SK-N-SH treated with all-trans-retinoic acid at 6 μM for 48 hours (cell line): ENCODE measurements around the gene ATRNL1.
"Not testable (repeated sequence)": the region's sequence is repeated elsewhere in the genome, so short reads cannot be mapped to it uniquely, and the experiment has no call there.

Source experiments
- ATAC-seq: fragments of 200-7000 bp; cut with Tn5 transposase; 3 replicates; pipeline ENCODE4 v1.9.1; 2020; ENCODE audit warnings: mild to moderate bottlenecking, moderate library complexity
- BACH2 ChIP-seq: fragments of 250-450 bp; sonication (Bioruptor Pico); IDR thresholded peaks from 2 replicates; pipeline ENCODE4 v1.9.0; 2021; ENCODE audit warnings: mild to moderate bottlenecking, borderline replicate concordance
- CSDC2 ChIP-seq: fragments of 250-450 bp; sonication (Bioruptor Pico); IDR thresholded peaks from 2 replicates; pipeline ENCODE4 v1.5.0; 2020; ENCODE audit warnings: mild to moderate bottlenecking, moderate library complexity
- ESRRG ChIP-seq: fragments of 250-450 bp; sonication (Bioruptor Pico); IDR thresholded peaks from 2 replicates; pipeline ENCODE4 v1.6.1; 2021; ENCODE audit warnings: mild to moderate bottlenecking
- ISL1 ChIP-seq: fragments of 250-450 bp; sonication (Bioruptor Pico); IDR thresholded peaks from 2 replicates; pipeline ENCODE4 v2.1.2; 2022; ENCODE audit warnings: mild to moderate bottlenecking, moderate library complexity
- OSR1 ChIP-seq: fragments of 250-450 bp; sonication (Bioruptor Pico); IDR thresholded peaks from 2 replicates; pipeline ENCODE4 v1.8.0; 2022; ENCODE audit warnings: moderate library complexity, mild to moderate bottlenecking, inconsistent platforms
- PPARA ChIP-seq: fragments of 250-450 bp; sonication (Bioruptor Pico); IDR thresholded peaks from 2 replicates; pipeline ENCODE4 v1.5.0; 2020; ENCODE audit warnings: mild to moderate bottlenecking, borderline replicate concordance
- TOX ChIP-seq: fragments of 250-450 bp; sonication (Bioruptor Pico); IDR thresholded peaks from 2 replicates; pipeline ENCODE4 v1.8.0; 2021; ENCODE audit warnings: mild to moderate bottlenecking, moderate library complexity, borderline replicate concordance
- ZFP3 ChIP-seq: fragments of 250-450 bp; sonication (Bioruptor Pico); IDR thresholded peaks from 2 replicates; pipeline ENCODE4 v1.5.0; 2020; ENCODE audit warnings: mild to moderate bottlenecking, moderate library complexity
- ZFP30 ChIP-seq: fragments of 450-650 bp; formaldehyde crosslinking; IDR thresholded peaks from 2 replicates; pipeline ENCODE4 v1.5.0; 2022; ENCODE audit warnings: mild to moderate bottlenecking, moderate library complexity
- ZNF565 ChIP-seq: fragments of 450-650 bp; formaldehyde crosslinking; conservative IDR thresholded peaks from 2 replicates; pipeline ENCODE4 v1.5.0; 2020; ENCODE audit warnings: low read depth, mild to moderate bottlenecking, moderate library complexity
- ZNF70 ChIP-seq: fragments of 450-650 bp; formaldehyde crosslinking; IDR thresholded peaks from 2 replicates; pipeline ENCODE4 v1.5.0; 2020; ENCODE audit warnings: mild to moderate bottlenecking, moderate library complexity
- ZNF8 ChIP-seq: fragments of 450-650 bp; formaldehyde crosslinking; IDR thresholded peaks from 2 replicates; pipeline ENCODE4 v1.5.0; 2020; ENCODE audit warnings: mild to moderate bottlenecking, moderate library complexity
- TF ChIP-seq, protein P1 (sequence below): fragments of 250-450 bp; sonication (Bioruptor Pico); IDR thresholded peaks from 2 replicates; pipeline ENCODE4 v1.8.0; 2020; ENCODE audit warnings: mild to moderate bottlenecking, moderate library complexity, borderline replicate concordance
- TF ChIP-seq, protein P2 (sequence below): fragments of 250-450 bp; sonication (Bioruptor Pico); IDR thresholded peaks from 2 replicates; pipeline ENCODE4 v1.8.0; 2021; ENCODE audit warnings: low read depth, mild to moderate bottlenecking, moderate library complexity, borderline replicate concordance
- TF ChIP-seq, protein P3 (sequence below): fragments of 250-450 bp; sonication (Bioruptor Pico); IDR thresholded peaks from 2 replicates; pipeline ENCODE4 v1.5.1; 2020; ENCODE audit warnings: low read depth, mild to moderate bottlenecking, moderate library complexity
- TF ChIP-seq, protein P4 (sequence below): fragments of 250-450 bp; sonication (Bioruptor Pico); IDR thresholded peaks from 2 replicates; pipeline ENCODE4 v1.5.1; 2021; ENCODE audit warnings: mild to moderate bottlenecking, moderate library complexity
- TF ChIP-seq, protein P5 (sequence below): fragments of 250-450 bp; sonication (Bioruptor Pico); IDR thresholded peaks from 2 replicates; pipeline ENCODE4 v1.5.0; 2020; ENCODE audit warnings: mild to moderate bottlenecking, moderate library complexity

The ATRNL1 gene

DNA sequence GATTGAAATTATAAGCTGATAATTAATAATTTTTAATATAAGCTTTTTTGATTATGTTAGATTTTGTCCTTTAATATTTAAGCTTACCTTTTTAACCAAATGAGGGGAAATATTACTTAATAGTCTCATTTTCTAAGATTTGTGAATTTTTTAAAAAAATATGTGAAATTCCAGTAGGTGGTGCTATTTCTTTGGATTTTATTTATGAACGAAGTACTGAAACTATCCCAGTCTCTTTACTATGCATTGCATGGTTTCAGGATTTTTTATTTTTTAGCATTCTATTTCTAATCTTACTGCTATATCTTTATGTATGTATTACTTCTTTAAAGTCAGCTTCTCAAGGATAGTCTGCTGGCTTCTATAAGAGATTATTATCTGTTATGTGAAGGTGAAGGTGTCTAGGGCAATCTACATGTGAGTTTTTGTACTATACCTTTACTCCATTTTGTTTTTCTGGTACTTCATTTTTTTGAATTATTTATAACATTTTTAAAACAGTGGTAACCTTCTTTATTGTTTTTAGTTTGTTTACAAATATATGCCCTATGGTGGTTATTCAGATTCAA, 78.3 kb downstream of the ATRNL1 start:
- TF ChIP-seq ZNF8 = no peak
- TF ChIP-seq, protein P1, sequence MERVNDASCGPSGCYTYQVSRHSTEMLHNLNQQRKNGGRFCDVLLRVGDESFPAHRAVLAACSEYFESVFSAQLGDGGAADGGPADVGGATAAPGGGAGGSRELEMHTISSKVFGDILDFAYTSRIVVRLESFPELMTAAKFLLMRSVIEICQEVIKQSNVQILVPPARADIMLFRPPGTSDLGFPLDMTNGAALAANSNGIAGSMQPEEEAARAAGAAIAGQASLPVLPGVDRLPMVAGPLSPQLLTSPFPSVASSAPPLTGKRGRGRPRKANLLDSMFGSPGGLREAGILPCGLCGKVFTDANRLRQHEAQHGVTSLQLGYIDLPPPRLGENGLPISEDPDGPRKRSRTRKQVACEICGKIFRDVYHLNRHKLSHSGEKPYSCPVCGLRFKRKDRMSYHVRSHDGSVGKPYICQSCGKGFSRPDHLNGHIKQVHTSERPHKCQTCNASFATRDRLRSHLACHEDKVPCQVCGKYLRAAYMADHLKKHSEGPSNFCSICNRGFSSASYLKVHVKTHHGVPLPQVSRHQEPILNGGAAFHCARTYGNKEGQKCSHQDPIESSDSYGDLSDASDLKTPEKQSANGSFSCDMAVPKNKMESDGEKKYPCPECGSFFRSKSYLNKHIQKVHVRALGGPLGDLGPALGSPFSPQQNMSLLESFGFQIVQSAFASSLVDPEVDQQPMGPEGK (CRISPR knock-in tag) = no peak
- peak; percentile 55 for ATAC-seq

DNA sequence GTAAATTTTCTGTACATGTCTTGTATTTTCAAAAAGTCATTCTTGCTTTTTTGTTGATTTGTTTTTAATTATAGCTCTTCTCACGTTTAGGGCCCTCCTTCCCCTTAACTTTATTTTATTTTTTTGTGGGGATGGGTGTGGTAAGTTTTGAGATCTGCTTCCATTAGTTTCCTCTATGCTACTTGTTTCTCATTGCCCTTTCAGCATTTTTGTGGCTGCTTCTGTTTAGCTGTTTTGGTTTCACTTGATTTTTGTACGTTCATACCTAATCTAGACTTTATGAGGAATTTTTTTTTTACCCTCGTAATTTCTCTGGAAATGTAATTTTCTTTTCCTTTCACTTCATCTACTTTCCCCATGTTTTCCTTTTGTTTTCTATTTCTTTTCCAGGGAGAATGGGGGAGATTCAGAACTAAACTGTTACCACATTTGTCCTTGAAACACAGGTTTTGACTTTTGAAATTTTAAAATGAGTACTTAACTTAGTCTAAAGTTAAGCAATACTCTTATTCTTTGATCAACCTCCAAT, 80.8 kb downstream of the ATRNL1 start:
- no peak for ATAC-seq
- TF ChIP-seq ZNF70 (CRISPR knock-in tag) = no peak

DNA sequence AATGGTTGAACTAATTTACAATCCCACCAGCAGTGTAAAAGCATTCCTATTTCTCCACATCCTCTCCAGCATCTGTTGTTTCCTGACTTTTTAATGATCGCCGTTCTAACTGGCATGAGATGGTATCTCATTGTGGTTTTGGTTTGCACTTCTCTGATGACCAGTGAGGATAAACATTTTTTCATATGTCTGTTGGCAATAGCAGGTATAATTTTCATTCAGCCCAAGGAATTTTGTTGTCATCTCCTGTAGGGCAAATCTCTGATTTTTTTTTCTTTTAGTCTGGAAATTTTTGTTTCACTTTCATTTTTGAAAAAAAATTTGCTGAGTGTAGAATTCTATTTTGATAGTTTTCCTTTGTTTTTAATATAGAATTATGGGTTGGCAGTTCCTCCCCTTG, 114.1 kb downstream of the ATRNL1 start:
- ATAC-seq = not testable (repeated sequence)

DNA sequence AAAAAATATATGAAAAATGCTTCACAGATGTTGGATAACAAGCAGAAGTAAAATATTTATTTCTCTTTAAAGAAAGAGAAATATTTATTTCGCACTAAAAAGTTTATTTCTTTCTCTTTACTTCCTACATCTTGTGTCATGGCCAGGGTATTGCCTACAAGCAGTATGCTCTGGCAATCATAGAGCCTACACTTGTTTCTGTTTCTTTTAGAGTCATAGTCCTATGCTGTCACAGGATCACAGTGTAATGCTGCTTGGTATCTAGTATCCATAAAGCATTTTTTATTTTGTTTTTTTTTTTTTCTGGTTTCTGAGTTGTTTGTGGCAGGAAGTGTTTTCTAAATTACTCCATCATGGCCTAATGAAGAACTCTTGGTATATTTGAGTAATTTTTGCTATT, 116.0 kb downstream of the ATRNL1 start:
- TF ChIP-seq OSR1 (CRISPR knock-in tag) = no peak
- ATAC-seq = peak; percentile 54; the same call in 2 of the 3 replicates

DNA sequence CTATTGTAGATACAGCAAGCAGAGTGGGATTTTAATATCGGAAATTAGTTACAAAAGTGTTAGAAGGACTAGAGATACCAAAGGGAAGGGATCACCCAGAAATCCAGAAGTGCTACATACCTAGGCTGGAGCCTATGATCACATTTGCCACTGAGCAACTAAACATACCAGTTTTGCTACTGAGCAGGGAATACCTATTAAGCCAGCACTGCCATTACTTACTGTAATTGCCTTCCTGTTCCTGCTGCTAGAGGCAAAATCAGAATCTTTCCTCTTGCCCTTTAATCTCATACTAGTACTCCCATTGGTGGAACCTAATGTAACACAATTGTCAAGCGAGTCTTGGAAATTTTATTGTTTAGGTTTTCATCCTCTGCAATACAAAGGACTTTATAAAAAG, 121.7 kb downstream of the ATRNL1 start:
- ATAC-seq = no peak
- TF ChIP-seq PPARA (CRISPR knock-in tag) = no peak
- TF ChIP-seq, protein P2, sequence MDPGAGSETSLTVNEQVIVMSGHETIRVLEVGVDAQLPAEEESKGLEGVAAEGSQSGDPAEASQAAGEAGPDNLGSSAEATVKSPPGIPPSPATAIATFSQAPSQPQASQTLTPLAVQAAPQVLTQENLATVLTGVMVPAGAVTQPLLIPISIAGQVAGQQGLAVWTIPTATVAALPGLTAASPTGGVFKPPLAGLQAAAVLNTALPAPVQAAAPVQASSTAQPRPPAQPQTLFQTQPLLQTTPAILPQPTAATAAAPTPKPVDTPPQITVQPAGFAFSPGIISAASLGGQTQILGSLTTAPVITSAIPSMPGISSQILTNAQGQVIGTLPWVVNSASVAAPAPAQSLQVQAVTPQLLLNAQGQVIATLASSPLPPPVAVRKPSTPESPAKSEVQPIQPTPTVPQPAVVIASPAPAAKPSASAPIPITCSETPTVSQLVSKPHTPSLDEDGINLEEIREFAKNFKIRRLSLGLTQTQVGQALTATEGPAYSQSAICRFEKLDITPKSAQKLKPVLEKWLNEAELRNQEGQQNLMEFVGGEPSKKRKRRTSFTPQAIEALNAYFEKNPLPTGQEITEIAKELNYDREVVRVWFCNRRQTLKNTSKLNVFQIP = no peak
- TF ChIP-seq CSDC2 (CRISPR knock-in tag) = no peak
- TF ChIP-seq ISL1 (CRISPR knock-in tag) = no peak

DNA sequence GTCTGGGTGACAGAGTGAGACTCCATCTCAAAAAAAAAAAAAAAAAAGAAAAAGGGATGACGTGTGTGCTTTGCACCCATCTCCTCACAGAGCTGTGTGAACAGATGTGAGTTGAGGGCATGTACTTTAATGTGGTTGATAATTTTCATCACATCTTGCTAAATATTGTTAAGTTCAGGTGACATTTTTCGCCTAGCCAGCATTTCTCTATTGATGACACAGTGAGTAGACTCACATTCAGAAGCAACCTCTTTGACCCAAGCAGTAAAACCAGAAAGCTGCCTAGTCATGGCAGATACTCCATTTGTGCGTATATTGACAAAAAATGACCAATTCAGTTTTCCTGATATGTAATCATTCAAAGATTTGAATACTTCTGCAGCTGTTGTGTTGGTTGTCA, 126.0 kb downstream of the ATRNL1 start:
- no peak for ATAC-seq
- TF ChIP-seq ZFP30 (CRISPR knock-in tag) (no peak), OSR1 (CRISPR knock-in tag) (no peak), ZNF8 (no peak), ZNF70 (CRISPR knock-in tag) (no peak), ZFP3 (CRISPR knock-in tag) (no peak), BACH2 (CRISPR knock-in tag) (no peak)
- TF ChIP-seq, protein P2 = no peak

DNA sequence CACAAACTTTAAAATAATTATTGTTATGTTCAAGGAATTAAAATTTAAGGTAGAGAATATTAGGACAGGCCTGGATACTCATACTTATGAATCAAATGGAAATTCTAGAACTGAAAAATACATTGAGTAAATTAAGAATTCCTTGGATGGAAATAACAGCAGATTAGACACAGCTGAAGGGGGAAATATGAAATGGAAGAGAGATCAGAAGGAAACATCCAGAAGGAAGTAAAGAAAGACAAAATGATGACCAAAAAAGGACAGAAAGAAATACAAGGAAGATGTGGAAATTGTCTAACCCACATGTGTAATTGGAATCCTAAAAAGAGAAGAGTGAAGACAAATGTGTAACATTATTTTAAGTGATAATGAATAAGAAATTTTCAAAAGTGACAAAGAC, 128.9 kb downstream of the ATRNL1 start:
- TF ChIP-seq, protein P3, sequence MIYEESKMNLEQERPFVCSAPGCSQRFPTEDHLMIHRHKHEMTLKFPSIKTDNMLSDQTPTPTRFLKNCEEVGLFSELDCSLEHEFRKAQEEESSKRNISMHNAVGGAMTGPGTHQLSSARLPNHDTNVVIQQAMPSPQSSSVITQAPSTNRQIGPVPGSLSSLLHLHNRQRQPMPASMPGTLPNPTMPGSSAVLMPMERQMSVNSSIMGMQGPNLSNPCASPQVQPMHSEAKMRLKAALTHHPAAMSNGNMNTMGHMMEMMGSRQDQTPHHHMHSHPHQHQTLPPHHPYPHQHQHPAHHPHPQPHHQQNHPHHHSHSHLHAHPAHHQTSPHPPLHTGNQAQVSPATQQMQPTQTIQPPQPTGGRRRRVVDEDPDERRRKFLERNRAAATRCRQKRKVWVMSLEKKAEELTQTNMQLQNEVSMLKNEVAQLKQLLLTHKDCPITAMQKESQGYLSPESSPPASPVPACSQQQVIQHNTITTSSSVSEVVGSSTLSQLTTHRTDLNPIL (CRISPR knock-in tag) = no peak
- peak; percentile 94 for TF ChIP-seq ZFP30 (CRISPR knock-in tag)
- ATAC-seq = no peak

DNA sequence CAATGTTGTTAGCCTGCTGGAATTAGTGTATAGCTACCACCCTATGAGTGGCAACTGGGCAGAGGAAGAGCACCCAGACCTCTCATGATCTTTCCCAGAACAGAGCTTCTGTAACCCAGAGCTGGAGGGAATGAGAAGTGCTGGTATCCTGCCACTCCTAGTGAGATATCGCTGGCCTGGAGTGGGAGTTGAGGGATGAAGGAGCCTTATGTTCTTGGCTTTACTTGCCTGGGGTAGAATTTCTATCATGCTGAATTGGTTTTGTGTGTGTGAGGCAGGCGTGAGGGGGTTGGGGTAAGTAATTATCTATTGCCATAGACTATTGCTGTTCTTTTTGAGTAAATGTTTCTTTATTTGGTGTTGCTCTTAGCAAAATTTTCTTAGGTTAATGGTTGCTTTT, 146.6 kb downstream of the ATRNL1 start:
- no peak for ATAC-seq
- TF ChIP-seq PPARA (CRISPR knock-in tag) (no peak), TOX (no peak), OSR1 (CRISPR knock-in tag) (no peak), ZNF565 (CRISPR knock-in tag) (no peak), ISL1 (CRISPR knock-in tag) (no peak), ESRRG (CRISPR knock-in tag) (no peak)
- TF ChIP-seq, protein P3 (CRISPR knock-in tag) = no peak
- TF ChIP-seq, protein P4, sequence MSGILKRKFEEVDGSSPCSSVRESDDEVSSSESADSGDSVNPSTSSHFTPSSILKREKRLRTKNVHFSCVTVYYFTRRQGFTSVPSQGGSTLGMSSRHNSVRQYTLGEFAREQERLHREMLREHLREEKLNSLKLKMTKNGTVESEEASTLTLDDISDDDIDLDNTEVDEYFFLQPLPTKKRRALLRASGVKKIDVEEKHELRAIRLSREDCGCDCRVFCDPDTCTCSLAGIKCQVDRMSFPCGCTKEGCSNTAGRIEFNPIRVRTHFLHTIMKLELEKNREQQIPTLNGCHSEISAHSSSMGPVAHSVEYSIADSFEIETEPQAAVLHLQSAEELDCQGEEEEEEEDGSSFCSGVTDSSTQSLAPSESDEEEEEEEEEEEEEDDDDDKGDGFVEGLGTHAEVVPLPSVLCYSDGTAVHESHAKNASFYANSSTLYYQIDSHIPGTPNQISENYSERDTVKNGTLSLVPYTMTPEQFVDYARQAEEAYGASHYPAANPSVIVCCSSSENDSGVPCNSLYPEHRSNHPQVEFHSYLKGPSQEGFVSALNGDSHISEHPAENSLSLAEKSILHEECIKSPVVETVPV (CRISPR knock-in tag) = no peak
- TF ChIP-seq, protein P5, sequence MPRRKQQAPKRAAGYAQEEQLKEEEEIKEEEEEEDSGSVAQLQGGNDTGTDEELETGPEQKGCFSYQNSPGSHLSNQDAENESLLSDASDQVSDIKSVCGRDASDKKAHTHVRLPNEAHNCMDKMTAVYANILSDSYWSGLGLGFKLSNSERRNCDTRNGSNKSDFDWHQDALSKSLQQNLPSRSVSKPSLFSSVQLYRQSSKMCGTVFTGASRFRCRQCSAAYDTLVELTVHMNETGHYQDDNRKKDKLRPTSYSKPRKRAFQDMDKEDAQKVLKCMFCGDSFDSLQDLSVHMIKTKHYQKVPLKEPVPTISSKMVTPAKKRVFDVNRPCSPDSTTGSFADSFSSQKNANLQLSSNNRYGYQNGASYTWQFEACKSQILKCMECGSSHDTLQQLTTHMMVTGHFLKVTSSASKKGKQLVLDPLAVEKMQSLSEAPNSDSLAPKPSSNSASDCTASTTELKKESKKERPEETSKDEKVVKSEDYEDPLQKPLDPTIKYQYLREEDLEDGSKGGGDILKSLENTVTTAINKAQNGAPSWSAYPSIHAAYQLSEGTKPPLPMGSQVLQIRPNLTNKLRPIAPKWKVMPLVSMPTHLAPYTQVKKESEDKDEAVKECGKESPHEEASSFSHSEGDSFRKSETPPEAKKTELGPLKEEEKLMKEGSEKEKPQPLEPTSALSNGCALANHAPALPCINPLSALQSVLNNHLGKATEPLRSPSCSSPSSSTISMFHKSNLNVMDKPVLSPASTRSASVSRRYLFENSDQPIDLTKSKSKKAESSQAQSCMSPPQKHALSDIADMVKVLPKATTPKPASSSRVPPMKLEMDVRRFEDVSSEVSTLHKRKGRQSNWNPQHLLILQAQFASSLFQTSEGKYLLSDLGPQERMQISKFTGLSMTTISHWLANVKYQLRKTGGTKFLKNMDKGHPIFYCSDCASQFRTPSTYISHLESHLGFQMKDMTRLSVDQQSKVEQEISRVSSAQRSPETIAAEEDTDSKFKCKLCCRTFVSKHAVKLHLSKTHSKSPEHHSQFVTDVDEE = no peak
